EL (cell line): Measurements from ENCODE around the gene RINL.

Experiments used
- DNase-seq: peaks from one replicate; pipeline ENCODE4 v3.0.0-alpha.2; 2016

Gene RINL

GRCh38 chr19:38877781-38878574, at the start of gene RINL:
Gene RINL (minus strand): TSS chr19:38878275. CDS start chr19:38876742, 1,533 bp downstream.
- no peak for DNase-seq

- DNase-seq = no peak
These were observed 46.3 kb upstream of the RINL start for GRCh38 chr19:38924388-38924787.

GRCh38 chr19:38922482-38922881, 44.4 kb upstream of the RINL start:
- no peak for DNase-seq

- no peak for DNase-seq
These were observed 43.6 kb upstream of the RINL start for GRCh38 chr19:38921420-38922274.

GRCh38 chr19:38920602-38921419, 42.7 kb upstream of the RINL start:
- DNase-seq = no peak

GRCh38 chr19:38919837-38920601, 41.9 kb upstream of the RINL start:
- no peak for DNase-seq

- DNase-seq = no peak
These were observed 40.5 kb upstream of the RINL start for GRCh38 chr19:38918526-38918925.

GRCh38 chr19:38917921-38918491, 39.9 kb upstream of the RINL start:
- no peak for DNase-seq

- no peak for DNase-seq
These were observed 39.4 kb upstream of the RINL start for GRCh38 chr19:38917516-38917915.

GRCh38 chr19:38915329-38916321, 37.5 kb upstream of the RINL start:
- no peak for DNase-seq

GRCh38 chr19:38913958-38914357, 35.9 kb upstream of the RINL start:
- DNase-seq = no peak

- no peak for DNase-seq
These were observed 34.8 kb upstream of the RINL start for GRCh38 chr19:38912600-38913514.

- no peak for DNase-seq
These were observed 33.4 kb upstream of the RINL start for GRCh38 chr19:38911388-38912001.

GRCh38 chr19:38910488-38910887, 32.4 kb upstream of the RINL start:
- DNase-seq = no peak

- DNase-seq = no peak
These were observed 30.8 kb upstream of the RINL start for GRCh38 chr19:38908911-38909310.

- no peak for DNase-seq
These were observed 29.6 kb upstream of the RINL start for GRCh38 chr19:38907670-38908069.

GRCh38 chr19:38907227-38907626, 29.2 kb upstream of the RINL start:
- DNase-seq = no peak

GRCh38 chr19:38905620-38906019, 27.5 kb upstream of the RINL start:
- DNase-seq = no peak
